SJSA1 (cell line): ENCODE measurements around the gene LSM3. TPM values are rescaled to one million over a fixed set of nuclear protein-coding genes. Genes with fewer than 3 reads are reported as not detected.

Experiments used
- DNase-seq, 2 experiments: peaks; one replicate each; pipeline ENCODE4 v3.0.0-alpha.2; 2015 to 2020; ENCODE audit warnings: low spot score in 2 of 2, low read depth in 1 of 2
- H3K27ac ChIP-seq: fragments of 250-450 bp; sonication (Bioruptor Pico); 2 replicates; pipeline ENCODE4 v1.5.1; 2020; ENCODE audit warnings: mild to moderate bottlenecking, moderate library complexity
- H3K27me3 ChIP-seq: fragments of 250-450 bp; sonication (Bioruptor Pico); replicated peaks from 2 replicates; pipeline ENCODE4 v1.5.1; 2020; ENCODE audit warnings: mild to moderate bottlenecking, moderate library complexity
- H3K36me3 ChIP-seq: fragments of 250-450 bp; sonication (Bioruptor Pico); 2 replicates; pipeline ENCODE4 v1.5.1; 2020; ENCODE audit warnings: mild to moderate bottlenecking
- H3K4me1 ChIP-seq: fragments of 250-450 bp; sonication (Bioruptor Pico); replicated peaks from 2 replicates; pipeline ENCODE4 v1.6.1; 2021; ENCODE audit warnings: mild to moderate bottlenecking
- H3K4me3 ChIP-seq: fragments of 250-450 bp; sonication (Bioruptor Pico); 2 replicates; pipeline ENCODE4 v1.5.1; 2020; ENCODE audit warnings: mild to moderate bottlenecking
- H3K9me3 ChIP-seq: fragments of 250-450 bp; sonication (Bioruptor Pico); replicated peaks from 2 replicates; pipeline ENCODE4 v1.5.1; 2020; ENCODE audit warnings: mild to moderate bottlenecking
- total RNA-seq: library from RNA; depleted of rRNA; stranded (reverse); fragments of >200 nt; shearing (Covaris generic); gene quantifications from 2 replicates; pipeline ENCODE4 v1.2.3, GENCODE V29; 2014; rRNA removed

LSM3 gene
- total RNA-seq, 1 experiment from 2014 or later = 25.9 TPM

- peaks cover 15% of the 10 kb centered on the region for H3K4me1 ChIP-seq
- no peaks in the 10 kb centered on the region for H3K36me3 ChIP-seq
- no peaks in the 10 kb centered on the region for H3K27me3 ChIP-seq
- H3K9me3 ChIP-seq = no peaks in the 10 kb centered on the region
- no peak for DNase-seq
- no peak overlapping the region for H3K27ac ChIP-seq
- H3K4me3 ChIP-seq = no peak overlapping the region
Observed at GRCh38 chr3:14242490-14243311, 64.1 kb downstream of the LSM3 start.

DNA sequence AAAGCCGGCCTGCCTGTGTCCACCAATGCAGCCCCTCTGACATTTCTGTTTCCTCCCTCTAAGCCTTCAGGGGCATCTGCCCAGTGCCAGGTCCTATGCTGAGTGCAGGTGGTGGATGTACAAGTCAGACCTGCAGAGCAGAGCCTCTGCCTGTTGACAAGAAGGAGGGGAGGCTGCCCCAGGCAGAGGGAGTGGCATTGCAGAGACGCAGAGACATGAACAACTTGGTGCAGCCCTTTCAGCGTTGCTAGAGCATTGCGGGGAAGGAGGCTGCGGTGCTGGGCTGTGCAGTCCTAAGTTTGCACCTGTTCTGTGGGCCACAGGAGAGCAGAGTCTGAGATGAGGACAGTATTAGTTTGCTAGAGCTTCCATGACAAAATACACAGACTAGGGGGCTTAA, 65.2 kb downstream of the LSM3 start:
- no peaks in the 10 kb centered on the region for H3K36me3 ChIP-seq
- no peaks in the 10 kb centered on the region for H3K9me3 ChIP-seq
- no peak for DNase-seq

DNA sequence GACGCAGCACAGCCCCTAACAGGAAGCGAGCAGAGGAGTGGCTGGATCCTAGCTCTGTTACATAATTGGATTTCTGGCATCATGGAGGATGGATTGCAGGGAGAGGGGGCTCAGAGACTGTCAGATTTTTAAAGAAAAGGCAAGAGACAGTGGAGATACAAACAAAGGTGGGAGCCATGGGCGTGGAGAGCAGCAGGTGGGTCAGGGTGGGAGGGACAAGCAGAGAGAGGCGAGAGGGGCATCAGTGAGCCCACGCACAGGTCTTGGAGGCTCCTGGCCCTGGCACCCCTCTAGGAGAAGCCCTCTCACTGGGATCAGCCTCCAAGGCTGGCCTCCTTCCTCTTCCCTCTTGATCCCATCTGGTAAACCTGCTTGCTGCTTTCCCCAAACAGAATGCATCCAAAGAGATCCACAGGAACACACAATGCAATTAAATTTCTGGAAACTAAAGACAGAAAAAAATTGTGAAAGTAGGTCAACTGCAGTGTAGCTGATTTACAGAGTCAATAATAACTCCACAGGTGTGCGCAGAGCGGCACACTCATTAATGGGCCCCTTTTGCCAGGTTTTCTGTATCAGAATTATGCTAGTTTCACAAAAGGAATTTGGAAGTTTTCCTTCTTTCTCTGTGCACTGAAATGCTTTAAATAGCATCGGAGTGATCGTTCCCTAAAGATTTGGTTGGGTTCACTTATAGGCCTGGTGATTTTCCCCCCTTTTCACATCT, 66.1 kb downstream of the LSM3 start:
- no peaks in the 10 kb centered on the region for H3K36me3 ChIP-seq
- H3K27ac ChIP-seq = no peak overlapping the region
- H3K4me1 ChIP-seq = peaks cover 18% of the 10 kb centered on the region
- H3K27me3 ChIP-seq = no peaks in the 10 kb centered on the region
- no peak for DNase-seq
- no peak overlapping the region for H3K4me3 ChIP-seq
- H3K9me3 ChIP-seq = no peaks in the 10 kb centered on the region

More for the DNA sequence above, 65.2 kb downstream of the LSM3 start:
- Histone ChIP-seq H3K4me3 (no peak overlapping the region), H3K4me1 (peaks cover 15% of the 10 kb centered on the region), H3K27me3 (no peaks in the 10 kb centered on the region), H3K27ac (no peak overlapping the region)

GRCh38 chr3:14245248-14245639, 66.6 kb downstream of the LSM3 start:
- Histone ChIP-seq H3K27ac (no peak overlapping the region), H3K27me3 (no peaks in the 10 kb centered on the region), H3K4me3 (no peak overlapping the region), H3K36me3 (no peaks in the 10 kb centered on the region), H3K4me1 (peaks cover 23% of the 10 kb centered on the region), H3K9me3 (no peaks in the 10 kb centered on the region)
- DNase-seq = no peak

DNA sequence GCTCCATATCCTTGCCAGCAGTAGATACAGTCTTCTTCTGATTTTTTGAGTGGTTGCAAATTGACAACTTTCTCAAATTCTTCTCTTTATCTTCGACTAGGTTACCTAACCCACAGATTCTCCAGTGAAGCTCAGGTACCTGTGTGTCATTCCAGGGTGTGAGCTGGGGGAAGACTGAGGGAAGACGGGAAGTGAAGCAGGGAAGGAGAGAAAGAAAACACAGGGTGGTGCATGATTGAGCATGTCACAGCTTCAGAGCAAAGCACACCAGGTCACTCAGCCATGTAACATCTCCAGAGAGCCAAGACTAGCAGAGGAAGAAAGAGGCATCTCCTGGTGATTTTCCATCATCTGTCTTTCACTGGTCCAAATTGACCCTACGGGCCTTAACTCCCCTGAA, 67.2 kb downstream of the LSM3 start:
- peaks cover 26% of the 10 kb centered on the region for H3K4me1 ChIP-seq

DNA sequence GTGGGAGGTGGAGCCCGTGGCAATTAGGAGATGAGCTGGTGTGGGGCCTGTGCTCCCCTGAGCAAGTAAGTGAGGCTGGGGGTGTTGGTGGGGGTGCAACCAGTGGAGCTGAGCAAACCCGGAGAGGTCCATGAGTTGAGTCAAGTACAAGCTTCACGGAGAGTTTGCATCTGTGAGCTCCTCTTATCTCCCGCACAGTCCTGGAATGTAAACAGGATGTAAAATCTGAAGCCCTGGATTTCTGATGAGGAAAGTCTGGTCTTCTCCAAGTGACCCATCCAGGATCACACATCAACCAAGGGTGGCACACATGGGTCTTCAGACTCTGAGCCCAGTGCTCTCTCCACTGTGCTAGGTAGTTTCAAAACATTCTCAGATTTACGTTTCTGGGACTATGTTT, 67.8 kb downstream of the LSM3 start:
- Histone ChIP-seq H3K36me3 (no peaks in the 10 kb centered on the region), H3K27me3 (no peaks in the 10 kb centered on the region), H3K9me3 (peaks cover 7% of the 10 kb centered on the region; the same call in 1 of the 2 replicates), H3K4me1 (peaks cover 32% of the 10 kb centered on the region), H3K4me3 (no peak overlapping the region), H3K27ac (no peak overlapping the region)
- DNase-seq = no peak

More for the DNA sequence above, 67.2 kb downstream of the LSM3 start:
- no peaks in the 10 kb centered on the region for H3K27me3 ChIP-seq
- no peak for DNase-seq
- no peak overlapping the region for H3K27ac ChIP-seq
- peaks cover 4% of the 10 kb centered on the region; the same call in 1 of the 2 replicates for H3K9me3 ChIP-seq
- no peaks in the 10 kb centered on the region for H3K36me3 ChIP-seq
- H3K4me3 ChIP-seq = no peak overlapping the region

GRCh38 chr3:14248477-14248848, 69.8 kb downstream of the LSM3 start:
- no peak for DNase-seq
- Histone ChIP-seq H3K27me3 (no peaks in the 10 kb centered on the region), H3K36me3 (no peaks in the 10 kb centered on the region), H3K4me1 (peaks cover 52% of the 10 kb centered on the region), H3K27ac (no peak overlapping the region), H3K9me3 (peaks cover 7% of the 10 kb centered on the region; the same call in 1 of the 2 replicates), H3K4me3 (no peak overlapping the region)

GRCh38 chr3:14248849-14249523, 70.4 kb downstream of the LSM3 start:
- no peaks in the 10 kb centered on the region for H3K36me3 ChIP-seq
- no peak for DNase-seq
- no peaks in the 10 kb centered on the region for H3K27me3 ChIP-seq
- peaks cover 57% of the 10 kb centered on the region for H3K4me1 ChIP-seq
- H3K9me3 ChIP-seq = peaks cover 7% of the 10 kb centered on the region; the same call in 1 of the 2 replicates
- H3K4me3 ChIP-seq = no peak overlapping the region
- H3K27ac ChIP-seq = no peak overlapping the region

Other genes starting within 250 kb of the LSM3 start
- gene CHCHD4, start 53.9 kb upstream of the LSM3 start, total RNA-seq = 12.8 and 17.3 TPM in 2 replicates
- gene TMEM43, start 53.8 kb upstream of the LSM3 start, total RNA-seq = 82.1 and 82.7 TPM in 2 replicates
- gene XPC, start 216 bp upstream of the LSM3 start, total RNA-seq = 12.9 and 17.7 TPM in 2 replicates
- 36.0 and 49.4 TPM in 2 replicates for gene SLC6A6, start 223.8 kb downstream of the LSM3 start, total RNA-seq